Suprapubic skin (tissue), 4 donors: Measurements from ENCODE around the gene FAM171A1.

Experiments
- CTCF ChIP-seq, 2 donors: fragments of 200-600 bp in 1 of 2; fragments of 450-650 bp in 1 of 2; sonication (generic) in 1 of 2; IDR thresholded peaks; one replicate each; pipeline ENCODE4 v1.5.1; 2016 to 2019; ENCODE audit warnings: antibody characterized with exemption in 2 of 2, mild to moderate bottlenecking in 1 of 2, moderate library complexity in 1 of 2
- EP300 ChIP-seq: sonication (generic); formaldehyde crosslinking; IDR thresholded peaks from one replicate; pipeline ENCODE4 v1.6.1; 2017; ENCODE audit warnings: antibody characterized with exemption
- POLR2A ChIP-seq, 2 donors: fragments of 450-650 bp; IDR thresholded peaks; one replicate each; pipeline ENCODE4 v1.6.1; 2017; ENCODE audit warnings: antibody characterized with exemption in 2 of 2, mild to moderate bottlenecking in 2 of 2, moderate library complexity in 2 of 2
- POLR2AphosphoS5 ChIP-seq, 3 donors: sonication (generic); formaldehyde crosslinking; IDR thresholded peaks; one replicate each; pipeline ENCODE4 v1.6.1; 2017; ENCODE audit warnings: antibody characterized with exemption in 3 of 3

- TF ChIP-seq POLR2A (IDR thresholded peaks at IDR 0.05) (no peak), CTCF (IDR thresholded peaks at IDR 0.05) (no peak), POLR2AphosphoS5 (IDR thresholded peaks at IDR 0.05) (no peak), EP300 (no peak)
Measured at GRCh38 chr10:15344876-15345285, 26.2 kb downstream of the FAM171A1 start.
